Neural progenitor cell (in vitro differentiated cells): Measurements from ENCODE around the gene INVS. TPM values are rescaled to one million over a fixed set of nuclear protein-coding genes. Genes with fewer than 3 reads are reported as not detected.

Experiments used
- DNase-seq: peaks from one replicate; pipeline ENCODE4 v3.0.0-alpha.2; 2016; ENCODE audit warnings: low spot score
- H2AFZ ChIP-seq: fragments of 200-600 bp; sonication (generic); replicated peaks from 2 replicates; pipeline ENCODE4 v1.6.1; 2016; ENCODE audit warnings: antibody characterized with exemption
- H3F3A ChIP-seq: fragments of 200-600 bp; sonication (generic); 2 replicates; pipeline ENCODE4 v1.6.1; 2016; ENCODE audit warnings: antibody characterized with exemption, low read depth
- H3K27ac ChIP-seq: fragments of 200-600 bp; sonication (generic); 2 replicates; pipeline ENCODE4 v1.5.1; 2016; ENCODE audit warnings: mild to moderate bottlenecking
- H3K27me3 ChIP-seq: fragments of 200-600 bp; sonication (generic); 2 replicates; pipeline ENCODE4 v1.6.1; 2016; ENCODE audit warnings: mild to moderate bottlenecking, moderate library complexity
- H3K36me3 ChIP-seq: fragments of 200-600 bp; sonication (generic); 2 replicates; pipeline ENCODE4 v1.5.1; 2016
- H3K4me1 ChIP-seq: fragments of 200-600 bp; sonication (generic); 2 replicates; pipeline ENCODE4 v1.6.1; 2016; ENCODE audit warnings: mixed run types
- H3K4me2 ChIP-seq: fragments of 200-600 bp; sonication (generic); 2 replicates; pipeline ENCODE4 v1.6.1; 2016
- H3K4me3 ChIP-seq: fragments of 200-600 bp; sonication (generic); 2 replicates; pipeline ENCODE4 v1.5.1; 2016
- H3K79me2 ChIP-seq: fragments of 200-600 bp; sonication (generic); 2 replicates; pipeline ENCODE4 v1.6.1; 2016; ENCODE audit warnings: low read depth
- H3K9ac ChIP-seq: fragments of 200-600 bp; sonication (generic); 2 replicates; pipeline ENCODE4 v1.6.1; 2016
- H3K9me3 ChIP-seq: fragments of 200-600 bp; sonication (generic); 2 replicates; pipeline ENCODE4 v1.5.1; 2016; ENCODE audit warnings: low read depth
- H4K20me1 ChIP-seq: fragments of 200-600 bp; sonication (generic); 2 replicates; pipeline ENCODE4 v1.6.1; 2016; ENCODE audit warnings: low read depth
- H3K27ac Mint-ChIP-seq: 3 replicates; pipeline ENCODE4 v1.8.0; 2021; ENCODE audit warnings: mixed read lengths
- H3K27me3 Mint-ChIP-seq: 2 replicates; pipeline ENCODE4 v1.8.0; 2022; ENCODE audit warnings: low read depth, mild to moderate bottlenecking, inconsistent platforms, moderate library complexity, mixed read lengths; ENCODE audit not compliant: insufficient read depth
- H3K36me3 Mint-ChIP-seq: 3 replicates; pipeline ENCODE4 v1.8.0; 2021; ENCODE audit warnings: mixed read lengths
- H3K4me1 Mint-ChIP-seq: 3 replicates; pipeline ENCODE4 v1.8.0; 2021; ENCODE audit warnings: mixed read lengths
- H3K4me3 Mint-ChIP-seq: 3 replicates; pipeline ENCODE4 v1.8.0; 2021; ENCODE audit warnings: mild to moderate bottlenecking, moderate library complexity, mixed read lengths
- H3K9me3 Mint-ChIP-seq: 3 replicates; pipeline ENCODE4 v1.8.0; 2020; ENCODE audit warnings: mixed read lengths
- EZH2 ChIP-seq: fragments of 200-600 bp; sonication (generic); IDR thresholded peaks from 2 replicates; pipeline ENCODE4 v1.6.1; 2017; ENCODE audit warnings: antibody characterized with exemption, mild to moderate bottlenecking, moderate library complexity
- EZH2phosphoT487 ChIP-seq: fragments of 200-600 bp; sonication (generic); IDR thresholded peaks from 2 replicates; pipeline ENCODE4 v1.6.1; 2017; ENCODE audit warnings: antibody characterized with exemption
- total RNA-seq: library from RNA; depleted of rRNA; stranded (reverse); fragments of >200 nt; gene quantifications from 2 replicates; pipeline ENCODE4 v1.2.3, GENCODE V29; 2015; ENCODE audit warnings: low replicate concordance
- TF ChIP-seq, protein P1 (sequence below): fragments of 200-600 bp; sonication (generic); IDR thresholded peaks from 2 replicates; pipeline ENCODE4 v1.5.1; 2017; ENCODE audit warnings: antibody characterized with exemption, mild to moderate bottlenecking

The INVS gene
- total RNA-seq, 1 donor from 2014 or later: 29.2 TPM

DNA sequence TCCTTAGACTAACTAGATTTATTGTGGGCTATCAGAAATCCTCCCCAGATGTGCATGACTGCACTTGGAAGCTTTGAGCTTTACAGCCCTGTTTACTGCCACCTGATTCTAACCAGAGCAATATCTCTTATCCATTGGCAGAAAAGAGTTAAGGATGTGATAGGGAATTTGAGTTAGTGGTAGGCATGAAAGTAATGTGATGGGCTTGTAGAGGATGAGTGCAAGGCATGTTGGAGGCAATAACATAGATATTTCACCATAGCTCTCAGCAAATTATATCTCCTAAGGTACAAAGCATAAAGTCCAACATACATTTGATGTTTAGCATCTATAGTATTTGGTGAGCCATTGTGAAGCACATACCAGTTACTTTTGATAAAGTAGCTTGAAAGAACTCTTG lies 103.8 kb downstream of the INVS start:
- Histone ChIP-seq H3K4me1 (no peaks in the 10 kb centered on the region), H4K20me1 (no peaks in the 10 kb centered on the region), H3F3A (no peaks in the 10 kb centered on the region), H3K9me3 (no peaks in the 10 kb centered on the region), H2AFZ (no peak overlapping the region), H3K4me2 (no peak overlapping the region), H3K4me3 (no peak overlapping the region), H3K27ac (no peak overlapping the region), H3K36me3 (no peaks in the 10 kb centered on the region), H3K79me2 (no peaks in the 10 kb centered on the region), H3K9ac (no peak overlapping the region), H3K27me3 (no peaks in the 10 kb centered on the region)
- TF ChIP-seq EZH2 (no peak), EZH2phosphoT487 (no peak)
- TF ChIP-seq, protein P1, sequence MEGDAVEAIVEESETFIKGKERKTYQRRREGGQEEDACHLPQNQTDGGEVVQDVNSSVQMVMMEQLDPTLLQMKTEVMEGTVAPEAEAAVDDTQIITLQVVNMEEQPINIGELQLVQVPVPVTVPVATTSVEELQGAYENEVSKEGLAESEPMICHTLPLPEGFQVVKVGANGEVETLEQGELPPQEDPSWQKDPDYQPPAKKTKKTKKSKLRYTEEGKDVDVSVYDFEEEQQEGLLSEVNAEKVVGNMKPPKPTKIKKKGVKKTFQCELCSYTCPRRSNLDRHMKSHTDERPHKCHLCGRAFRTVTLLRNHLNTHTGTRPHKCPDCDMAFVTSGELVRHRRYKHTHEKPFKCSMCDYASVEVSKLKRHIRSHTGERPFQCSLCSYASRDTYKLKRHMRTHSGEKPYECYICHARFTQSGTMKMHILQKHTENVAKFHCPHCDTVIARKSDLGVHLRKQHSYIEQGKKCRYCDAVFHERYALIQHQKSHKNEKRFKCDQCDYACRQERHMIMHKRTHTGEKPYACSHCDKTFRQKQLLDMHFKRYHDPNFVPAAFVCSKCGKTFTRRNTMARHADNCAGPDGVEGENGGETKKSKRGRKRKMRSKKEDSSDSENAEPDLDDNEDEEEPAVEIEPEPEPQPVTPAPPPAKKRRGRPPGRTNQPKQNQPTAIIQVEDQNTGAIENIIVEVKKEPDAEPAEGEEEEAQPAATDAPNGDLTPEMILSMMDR: no peak
- Mint-ChIP-seq H3K27ac (no peak overlapping the region), H3K9me3 (no peaks in the 10 kb centered on the region), H3K27me3 (no peaks in the 10 kb centered on the region), H3K4me3 (no peak overlapping the region), H3K36me3 (peaks cover 8% of the 10 kb centered on the region), H3K4me1 (peaks cover 2% of the 10 kb centered on the region)
- DNase-seq: no peak

DNA sequence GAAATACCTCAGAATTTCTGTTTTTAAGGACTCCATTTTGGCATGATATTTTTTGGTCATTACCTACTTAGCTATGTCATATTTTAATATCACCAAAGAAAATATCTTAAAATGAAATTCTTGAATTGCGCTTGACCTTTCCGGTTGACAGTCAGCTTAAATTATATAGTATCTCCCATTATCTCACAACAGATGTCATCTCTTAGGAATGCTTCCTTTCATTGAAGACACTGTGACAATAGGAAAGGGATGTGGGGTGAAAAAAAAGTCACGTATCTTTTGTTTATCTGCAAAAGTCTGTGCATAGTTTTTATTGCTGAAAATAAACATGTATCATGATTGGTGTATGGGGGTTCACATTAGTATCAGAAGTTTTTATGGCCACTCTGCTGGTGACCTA lies 105.8 kb downstream of the INVS start:
- H3K27me3 Mint-ChIP-seq: no peaks in the 10 kb centered on the region
- Histone ChIP-seq H3K36me3 (no peaks in the 10 kb centered on the region), H3K4me2 (no peak overlapping the region), H3K9ac (no peak overlapping the region), H3K4me3 (no peak overlapping the region), H3K27me3 (no peaks in the 10 kb centered on the region), H3K9me3 (no peaks in the 10 kb centered on the region), H3K27ac (no peak overlapping the region), H4K20me1 (no peaks in the 10 kb centered on the region), H3K4me1 (no peaks in the 10 kb centered on the region), H3F3A (no peaks in the 10 kb centered on the region), H3K79me2 (no peaks in the 10 kb centered on the region), H2AFZ (no peak overlapping the region)
- peaks cover 2% of the 10 kb centered on the region for H3K4me1 Mint-ChIP-seq
- H3K27ac Mint-ChIP-seq: no peak overlapping the region
- no peaks in the 10 kb centered on the region for H3K9me3 Mint-ChIP-seq
- TF ChIP-seq, protein P1: no peak
- TF ChIP-seq EZH2: no peak
- H3K36me3 Mint-ChIP-seq: peaks cover 2% of the 10 kb centered on the region
- no peak overlapping the region for H3K4me3 Mint-ChIP-seq
- DNase-seq: no peak

DNA sequence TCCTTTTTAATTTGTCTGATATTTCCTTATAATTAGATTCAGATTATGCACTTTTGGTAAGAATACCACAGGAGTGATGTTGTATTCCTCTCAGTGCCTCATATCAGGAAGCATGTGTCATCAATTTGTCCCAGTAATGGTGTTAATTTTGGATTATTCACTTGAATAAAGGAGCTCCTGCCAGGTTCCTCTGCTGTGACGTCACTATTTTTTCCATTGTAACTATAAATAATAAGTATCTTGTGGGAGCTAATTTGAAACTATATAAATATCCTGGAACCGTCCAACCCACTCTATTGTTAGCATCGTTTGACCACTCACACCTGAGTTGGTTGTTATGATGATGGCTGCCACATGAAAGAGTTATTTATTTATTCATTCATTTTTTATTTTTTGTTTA lies 107.9 kb downstream of the INVS start:
- Histone ChIP-seq H3K27me3 (no peaks in the 10 kb centered on the region), H3K9ac (no peak overlapping the region), H4K20me1 (no peaks in the 10 kb centered on the region), H3K27ac (no peak overlapping the region), H3K9me3 (no peaks in the 10 kb centered on the region), H3K4me3 (no peak overlapping the region), H3K36me3 (no peaks in the 10 kb centered on the region), H2AFZ (no peak overlapping the region), H3K4me1 (no peaks in the 10 kb centered on the region), H3K4me2 (no peak overlapping the region), H3K79me2 (no peaks in the 10 kb centered on the region), H3F3A (no peaks in the 10 kb centered on the region)
- peaks cover 2% of the 10 kb centered on the region for H3K36me3 Mint-ChIP-seq
- DNase-seq: no peak
- H3K4me3 Mint-ChIP-seq: no peak overlapping the region
- no peaks in the 10 kb centered on the region for H3K9me3 Mint-ChIP-seq
- H3K27me3 Mint-ChIP-seq: no peaks in the 10 kb centered on the region
- peaks cover 2% of the 10 kb centered on the region for H3K4me1 Mint-ChIP-seq
- H3K27ac Mint-ChIP-seq: no peak overlapping the region
- TF ChIP-seq EZH2phosphoT487: no peak
- TF ChIP-seq, protein P1: no peak
- no peak for TF ChIP-seq EZH2

DNA sequence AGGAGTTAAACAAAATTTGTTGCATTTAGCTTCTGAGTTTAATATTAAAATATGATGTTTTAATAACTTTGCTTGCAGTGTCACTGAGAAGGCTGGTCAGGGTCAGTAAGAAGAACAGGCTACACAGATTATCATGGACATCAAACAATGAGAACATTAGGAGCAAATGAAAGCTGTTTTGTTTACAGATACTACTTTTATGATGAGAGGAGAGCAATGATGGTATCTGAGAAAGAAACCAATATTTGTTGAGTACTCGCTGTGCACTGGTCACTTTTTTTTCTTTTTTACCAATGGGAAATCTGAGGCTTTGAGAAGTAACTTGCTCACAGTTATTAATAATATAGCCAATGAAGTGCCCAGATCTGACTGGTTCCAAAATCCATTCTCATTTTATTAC lies 109.6 kb downstream of the INVS start:
- no peaks in the 10 kb centered on the region for H3K9me3 Mint-ChIP-seq
- TF ChIP-seq EZH2 (no peak), EZH2phosphoT487 (no peak)
- TF ChIP-seq, protein P1: no peak
- Histone ChIP-seq H4K20me1 (no peaks in the 10 kb centered on the region), H3K4me1 (no peaks in the 10 kb centered on the region), H3K4me3 (no peak overlapping the region), H3K27me3 (no peaks in the 10 kb centered on the region), H3K9ac (no peak overlapping the region), H3F3A (no peaks in the 10 kb centered on the region), H2AFZ (no peak overlapping the region), H3K27ac (no peak overlapping the region), H3K36me3 (no peaks in the 10 kb centered on the region), H3K4me2 (no peak overlapping the region), H3K79me2 (no peaks in the 10 kb centered on the region), H3K9me3 (no peaks in the 10 kb centered on the region)
- no peak overlapping the region for H3K4me3 Mint-ChIP-seq
- DNase-seq: no peak
- peaks cover 2% of the 10 kb centered on the region for H3K4me1 Mint-ChIP-seq
- no peaks in the 10 kb centered on the region for H3K27me3 Mint-ChIP-seq
- H3K36me3 Mint-ChIP-seq: peaks cover 2% of the 10 kb centered on the region
- H3K27ac Mint-ChIP-seq: no peak overlapping the region
